HG03095 (cell line): ENCODE results near the gene CDKN1C.
A peak's percentile ranks its signal among the peaks of the same experiment; 100 is the strongest.
"Not testable (repeated sequence)": the region's sequence is repeated elsewhere in the genome, so short reads cannot be mapped to it uniquely, and the experiment has no call there.

Source experiments
- ATAC-seq: cut with Tn5 transposase; IDR thresholded peaks from one replicate; pipeline ENCODE4 v1.9.1; 2021; ENCODE audit warnings: moderate library complexity; ENCODE audit not compliant: unreplicated experiment

Gene CDKN1C

DNA sequence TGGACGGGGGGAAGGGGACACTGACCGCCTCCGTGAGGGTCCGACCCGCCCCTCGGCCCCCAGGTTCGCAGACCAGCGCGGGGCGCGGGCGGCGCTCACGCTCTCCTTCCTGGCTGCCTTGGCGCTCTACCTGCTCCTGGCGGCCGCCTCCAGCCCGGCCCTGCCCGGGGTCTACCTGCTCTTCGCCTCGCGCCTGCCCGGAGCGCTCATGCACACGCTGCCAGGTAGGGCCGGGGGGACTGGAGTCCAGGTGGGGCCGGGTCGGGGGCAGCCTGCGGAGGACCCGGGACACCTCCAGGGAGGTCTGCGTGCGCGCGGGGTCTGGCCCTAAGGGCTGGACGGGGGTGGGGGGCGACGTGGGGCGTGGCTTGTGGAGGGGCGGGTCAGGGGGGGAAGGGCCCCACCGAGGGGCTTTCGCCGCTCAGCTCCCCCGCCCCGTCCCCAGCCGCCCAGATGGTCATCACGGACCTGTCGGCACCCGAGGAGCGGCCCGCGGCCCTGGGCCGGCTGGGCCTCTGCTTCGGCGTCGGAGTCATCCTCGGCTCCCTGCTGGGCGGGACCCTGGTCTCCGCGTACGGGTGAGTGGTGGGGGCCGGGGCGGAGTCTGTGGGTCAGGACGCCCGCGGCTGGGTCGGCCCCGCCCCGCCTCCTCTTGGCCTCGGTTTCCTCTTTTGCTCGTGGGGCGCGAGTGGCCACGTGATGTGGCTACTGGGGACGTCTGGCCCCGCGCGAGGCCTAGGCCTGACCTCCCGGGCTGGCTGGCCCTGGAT lies 23.7 kb upstream of the CDKN1C start:
- no peak for ATAC-seq

- ATAC-seq: no peak
Measured at GRCh38 chr11:2908130-2908529, 22.6 kb upstream of the CDKN1C start.

DNA sequence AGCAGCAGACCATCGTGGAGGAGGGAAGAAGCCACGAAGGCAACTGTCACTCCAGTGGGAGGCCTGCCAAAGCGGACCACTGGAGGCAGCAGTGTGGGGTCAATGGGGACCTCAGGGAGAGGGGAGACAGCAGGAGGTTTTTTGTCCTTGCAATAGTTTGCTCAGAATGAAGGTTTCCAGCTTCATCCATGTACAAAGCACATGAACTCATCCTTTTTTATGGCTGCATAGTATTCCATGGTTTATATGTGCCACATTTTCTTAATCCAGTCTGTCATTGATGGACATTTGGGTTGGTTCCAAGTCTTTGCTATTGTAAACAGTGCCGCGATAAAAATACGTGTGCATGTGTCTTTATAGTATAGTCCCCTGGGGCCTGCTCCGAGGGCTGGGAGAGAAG lies 19.7 kb upstream of the CDKN1C start:
- ATAC-seq: not testable (repeated sequence)

DNA sequence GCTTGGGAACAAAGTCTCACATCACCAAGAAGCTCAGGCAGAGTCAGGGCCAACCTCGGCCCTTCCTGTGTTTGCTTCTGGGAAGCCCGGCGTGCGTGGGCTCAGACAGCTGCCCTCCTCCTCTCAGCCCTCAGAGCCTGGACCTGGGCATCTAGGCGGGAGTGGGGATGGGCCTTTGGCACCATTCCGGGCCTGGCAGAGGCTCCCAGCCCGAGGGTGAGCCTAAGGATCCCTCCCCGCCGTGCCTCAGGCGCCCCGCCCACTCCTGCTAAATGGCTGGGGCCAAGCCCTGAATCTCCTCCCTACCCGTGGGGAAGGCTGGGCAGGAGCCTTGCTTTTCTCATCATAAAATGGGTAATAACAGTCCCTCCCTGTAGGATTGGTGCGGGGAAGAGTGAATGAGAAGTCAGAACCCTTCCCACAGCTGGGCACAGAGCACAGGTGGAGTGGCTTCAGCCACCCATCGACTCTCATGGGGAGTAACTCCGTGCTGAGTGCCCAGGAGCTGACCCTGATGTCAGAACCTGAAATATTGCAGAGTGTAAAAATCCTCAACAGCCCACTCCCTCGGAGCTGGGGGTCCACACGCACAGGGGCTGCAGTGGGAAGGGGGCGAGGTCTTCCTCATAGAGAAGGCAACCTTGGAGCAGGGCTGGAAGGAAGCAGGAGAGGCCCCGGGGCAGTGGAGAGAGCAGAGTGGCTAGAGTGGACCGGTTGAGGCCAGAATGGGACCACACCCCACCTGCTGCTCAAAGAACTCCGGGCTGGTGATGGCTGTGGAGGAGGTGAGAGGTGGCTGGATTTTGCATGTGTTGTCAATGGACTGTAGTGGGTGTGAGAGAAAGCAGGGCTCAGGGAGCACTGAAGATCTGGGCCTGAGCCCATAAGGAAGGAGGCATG lies 18.8 kb upstream of the CDKN1C start:
- no peak for ATAC-seq

DNA sequence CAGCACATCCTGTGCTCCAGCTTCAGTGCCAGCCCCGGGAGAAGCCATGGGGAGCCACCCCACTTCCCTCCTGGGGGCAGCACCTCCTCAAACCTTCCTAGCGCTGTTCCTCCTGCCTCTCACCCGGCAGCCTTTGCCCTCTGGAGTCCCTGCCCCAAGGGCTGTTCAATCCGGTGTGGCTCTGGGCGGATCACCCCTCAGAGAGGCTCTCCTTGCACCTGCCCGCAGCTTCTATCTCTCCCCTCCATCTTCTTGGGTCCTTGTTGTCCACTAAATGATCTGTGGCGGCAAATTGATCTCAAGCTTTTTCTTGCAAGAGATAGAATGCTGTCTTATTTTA lies 18.1 kb upstream of the CDKN1C start:
- ATAC-seq: no peak

- ATAC-seq: peak; percentile 2
Measured at GRCh38 chr11:2902784-2903671, 17.5 kb upstream of the CDKN1C start.

DNA sequence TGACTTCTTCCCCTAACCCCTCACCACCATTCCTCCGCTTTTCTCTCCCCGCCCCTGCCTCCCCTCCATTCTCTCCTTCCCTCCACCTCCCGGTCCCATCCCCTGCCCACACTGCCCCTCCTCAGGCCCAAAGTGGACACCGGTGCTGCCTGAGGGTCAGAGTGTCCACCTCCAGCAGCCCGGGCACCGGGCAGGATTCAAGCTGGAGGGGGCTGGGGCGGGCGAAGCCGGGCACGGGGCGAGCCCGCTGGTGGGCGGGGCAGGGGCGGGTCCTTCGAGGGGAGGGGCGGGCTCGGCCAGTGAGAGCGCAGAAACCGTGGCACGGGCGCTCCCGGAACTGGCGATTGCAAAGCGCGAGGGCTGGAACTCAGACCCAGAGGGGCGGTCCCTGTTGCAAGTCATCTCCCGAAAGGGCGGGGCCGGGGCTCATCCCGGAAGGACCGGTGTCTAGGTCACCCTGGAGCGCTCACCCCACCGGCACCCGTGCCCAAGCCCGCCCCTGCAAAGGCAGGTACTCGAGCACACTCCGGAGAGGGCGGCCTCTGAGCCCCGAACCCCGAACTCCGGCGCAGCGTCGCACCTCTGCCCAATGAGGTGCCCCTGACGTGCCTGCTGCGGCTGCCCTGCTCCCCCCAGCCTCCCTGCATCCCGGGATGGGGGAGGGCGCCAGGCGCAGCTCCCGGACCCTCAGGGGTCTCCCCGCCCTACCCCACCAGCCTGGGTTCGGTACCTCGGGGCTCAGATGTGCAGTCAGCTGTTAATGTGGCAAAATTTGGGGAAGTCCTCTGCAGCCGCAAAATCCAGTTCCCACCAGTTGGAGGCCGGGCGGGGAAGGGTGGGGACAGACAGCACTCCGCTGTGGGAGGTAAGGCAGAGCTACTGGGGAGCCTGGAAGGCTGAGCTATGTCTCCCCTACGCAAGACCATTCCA lies 16.5 kb upstream of the CDKN1C start:
- peak; percentile 93 for ATAC-seq

GRCh38 chr11:2901196-2901796 lies 15.7 kb upstream of the CDKN1C start:
- ATAC-seq: no peak

DNA sequence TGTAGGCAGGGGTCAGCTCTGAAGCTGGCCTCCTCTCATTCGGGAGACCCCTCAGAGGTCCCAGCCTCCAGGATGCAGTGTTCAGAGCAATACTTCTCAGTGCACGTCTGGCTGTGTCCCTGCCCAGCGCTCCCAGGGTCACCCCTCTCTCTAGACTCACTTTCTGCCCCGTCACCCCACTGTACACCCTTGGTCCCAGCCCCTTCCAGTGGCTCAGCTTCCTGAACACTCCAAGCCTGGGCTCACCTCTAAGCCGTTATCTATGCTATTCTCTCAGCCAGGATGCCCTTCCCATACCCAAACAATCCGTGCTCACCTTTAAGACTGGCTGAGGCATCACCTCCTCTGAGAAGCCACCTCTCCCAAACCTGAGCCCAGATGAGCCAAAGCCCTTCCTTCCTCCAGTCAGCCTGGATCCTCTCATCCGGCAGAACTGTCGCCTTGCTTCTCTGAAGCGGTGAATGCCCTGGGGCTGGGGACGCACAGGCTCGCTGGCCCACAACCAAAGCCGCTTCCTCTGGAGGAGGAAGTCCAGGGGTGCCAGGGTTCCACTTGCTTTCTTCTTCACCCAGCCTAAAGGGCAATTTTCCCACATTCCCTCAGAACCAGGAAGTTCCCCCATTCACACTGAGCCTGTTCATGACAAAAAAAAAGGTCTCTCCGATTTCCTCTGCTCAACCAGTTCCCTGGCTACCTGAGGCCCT lies 13.7 kb upstream of the CDKN1C start:
- ATAC-seq: no peak

- ATAC-seq: no peak
Measured at GRCh38 chr11:2898366-2899079, 12.9 kb upstream of the CDKN1C start.

GRCh38 chr11:2897048-2897447 lies 11.5 kb upstream of the CDKN1C start:
- no peak for ATAC-seq

DNA sequence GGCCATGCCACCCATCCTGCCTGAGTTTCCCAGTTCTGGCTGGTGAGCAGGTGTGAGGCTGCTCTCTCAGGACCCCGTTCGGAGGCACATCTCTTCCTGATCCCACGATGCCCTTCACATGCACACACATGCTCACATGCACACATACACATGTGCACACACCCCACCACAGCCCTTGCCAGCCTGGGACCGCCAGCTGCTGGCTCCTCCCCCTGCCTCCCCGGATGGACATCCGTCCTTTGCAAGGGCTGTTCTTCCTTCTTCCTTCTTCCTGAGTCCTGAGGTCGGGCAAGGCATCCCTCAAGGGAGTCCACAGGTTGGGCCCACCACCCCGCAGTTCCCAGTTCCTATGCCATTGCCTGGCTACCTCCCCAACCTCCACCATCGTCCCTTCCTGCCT lies 10.5 kb upstream of the CDKN1C start:
- no peak for ATAC-seq

- ATAC-seq: no peak
Measured at GRCh38 chr11:2893935-2894334, 8.4 kb upstream of the CDKN1C start.

DNA sequence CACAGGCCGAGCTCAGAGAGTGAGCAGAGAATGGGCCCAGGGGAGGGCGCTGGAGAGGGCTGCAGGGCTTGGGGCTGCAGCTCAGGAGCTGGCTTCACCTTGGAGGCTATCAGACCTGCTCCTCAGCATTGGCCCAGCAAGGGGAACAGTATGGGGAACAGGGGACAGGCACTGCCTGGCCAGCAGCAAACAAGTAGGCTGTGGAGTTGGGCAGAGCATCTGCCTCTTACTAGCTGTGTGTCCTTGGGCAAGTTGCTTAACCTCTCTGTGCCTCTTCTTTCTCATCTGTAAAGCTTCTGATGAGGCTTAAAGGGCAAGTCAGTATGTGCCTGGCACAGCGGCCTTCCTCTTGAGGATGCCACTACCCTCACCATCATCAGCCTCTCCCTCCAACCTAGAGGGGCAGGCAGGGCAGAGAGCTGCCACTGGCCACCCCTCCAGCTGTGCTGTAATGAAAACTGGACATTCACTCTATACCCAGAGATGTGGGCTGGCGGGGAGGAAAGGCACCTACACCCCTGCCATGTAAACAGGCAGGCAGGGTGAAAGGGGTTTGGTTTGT lies 7.5 kb upstream of the CDKN1C start:
- no peak for ATAC-seq

- no peak for ATAC-seq
Measured at GRCh38 chr11:2892215-2892966, 6.8 kb upstream of the CDKN1C start.

- ATAC-seq: no peak
Measured at GRCh38 chr11:2891326-2892214, 6.0 kb upstream of the CDKN1C start.
